Fibroblast of skin of right biceps (primary cell): Measurements from ENCODE around the gene C19orf33.
"Not testable (repeated sequence)": the region's sequence is repeated elsewhere in the genome, so short reads cannot be mapped to it uniquely, and the experiment has no call there.

Experiments
- DNase-seq: peaks from one replicate; pipeline ENCODE4 v3.0.0-alpha.2; 2013

C19orf33 gene

DNA sequence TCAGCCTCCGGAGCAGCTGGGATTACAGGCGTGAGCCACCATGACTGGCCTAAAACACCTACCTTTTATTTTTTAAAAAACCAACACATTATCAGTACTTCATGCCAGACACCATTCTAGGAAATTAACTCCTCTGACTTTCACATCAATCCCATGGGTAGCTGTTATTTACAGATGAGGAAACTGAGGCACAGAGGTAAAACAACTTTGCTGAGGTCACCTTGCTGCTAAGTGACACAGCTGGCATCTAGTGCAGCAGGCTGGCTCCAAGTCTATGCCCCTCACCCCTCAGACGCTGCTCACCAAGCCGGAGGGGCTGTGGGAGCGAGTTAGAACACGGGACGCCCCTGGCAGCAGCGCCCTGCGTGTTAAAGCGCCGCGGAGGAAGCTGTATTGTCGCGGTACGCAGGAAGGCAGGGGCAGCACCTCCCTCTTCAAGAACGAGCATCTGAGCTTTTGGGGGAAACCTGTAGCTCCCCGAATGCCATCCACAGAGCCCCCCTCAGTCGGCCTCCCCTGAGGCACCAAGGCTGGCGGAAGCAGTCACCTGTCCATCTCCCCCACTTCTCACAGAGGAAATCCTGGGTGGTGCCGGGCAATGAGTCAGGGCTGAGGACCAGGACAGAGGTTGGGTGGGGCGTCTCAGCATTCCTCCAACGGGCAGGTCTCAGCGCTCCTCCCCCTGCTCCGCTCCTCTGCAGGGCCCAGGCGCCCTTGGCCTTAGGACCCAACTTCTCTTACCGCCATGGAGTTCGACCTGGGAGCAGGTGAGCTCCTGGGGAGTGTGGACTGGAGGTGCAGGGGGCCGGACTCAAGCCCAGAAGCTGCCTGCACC lies at the start of gene C19orf33:
TSS of gene C19orf33 (plus strand) at position 735 of the 835 bp plus-strand sequence. CDS start at position 746, 11 bp downstream.
- peak; percentile 10 for DNase-seq

GRCh38 chr19:38255383-38256014 lies 48.6 kb upstream of the C19orf33 start:
- peak; percentile 17 for DNase-seq

DNA sequence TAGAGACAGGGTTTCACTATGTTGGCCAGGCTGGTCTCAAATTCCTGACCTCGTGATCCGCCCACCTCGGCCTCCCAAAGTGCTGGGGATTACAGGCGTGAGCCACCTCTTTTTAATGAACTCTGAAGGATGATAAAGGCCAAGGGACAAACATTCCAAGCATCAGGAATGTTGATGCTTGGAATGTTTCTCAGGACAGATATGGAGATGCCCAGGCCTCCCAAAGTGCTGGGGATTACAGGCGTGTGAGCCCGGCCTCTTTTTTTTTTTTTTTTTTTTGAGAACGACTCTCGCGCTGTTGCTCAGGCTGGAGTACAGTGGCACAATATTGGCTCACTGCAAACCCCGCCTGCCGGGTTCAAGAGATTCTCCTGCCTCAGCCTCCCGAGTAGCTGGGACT lies 42.1 kb upstream of the C19orf33 start:
- DNase-seq: not testable (repeated sequence)

DNA sequence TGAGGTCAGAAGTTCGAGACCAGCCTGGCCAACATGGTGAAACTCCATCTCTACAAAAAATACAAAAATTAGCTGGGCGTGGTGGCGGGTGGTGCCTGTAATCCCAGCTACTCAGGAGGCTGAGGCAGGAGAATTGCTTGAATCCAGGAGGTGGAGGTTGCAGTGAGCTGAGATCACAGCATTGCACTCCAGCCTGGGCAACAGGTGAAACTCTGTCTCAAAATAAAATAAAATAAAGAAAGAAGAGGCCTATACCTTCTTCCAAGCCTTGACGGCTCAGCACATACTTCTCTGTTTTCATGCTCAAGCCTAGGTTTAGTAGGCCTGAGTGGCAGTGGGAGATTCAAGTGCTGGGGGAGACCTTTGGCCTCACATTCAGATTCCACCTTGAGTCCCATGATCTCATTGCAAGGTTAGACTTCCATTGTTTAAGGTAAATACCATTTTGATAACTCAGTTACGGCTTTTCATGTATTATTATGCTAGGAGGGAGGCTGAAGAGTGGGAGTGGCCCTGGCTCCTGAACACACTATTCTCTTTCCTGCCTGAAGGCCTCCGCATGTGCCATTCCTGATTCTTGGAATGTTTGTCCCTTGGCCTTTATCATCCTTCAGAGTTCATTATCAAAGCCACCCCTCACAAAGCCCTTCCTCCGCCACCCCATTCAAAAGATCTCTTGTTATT lies 41.3 kb upstream of the C19orf33 start:
- no peak for DNase-seq

GRCh38 chr19:38263689-38264485 lies 40.2 kb upstream of the C19orf33 start:
- DNase-seq: peak; percentile 87

- DNase-seq: no peak
Measured at GRCh38 chr19:38264486-38265212, 39.4 kb upstream of the C19orf33 start, which contains the start of gene SPINT2. SPINT2 (plus strand) TSS chr19:38264573; CDS start chr19:38264893, 320 bp downstream.

GRCh38 chr19:38265213-38265861 lies 38.7 kb upstream of the C19orf33 start:
- no peak for DNase-seq

- DNase-seq: no peak
Measured at GRCh38 chr19:38265921-38266429, 38.1 kb upstream of the C19orf33 start.

GRCh38 chr19:38266981-38267597 lies 37.0 kb upstream of the C19orf33 start:
- peak; percentile 57 for DNase-seq

DNA sequence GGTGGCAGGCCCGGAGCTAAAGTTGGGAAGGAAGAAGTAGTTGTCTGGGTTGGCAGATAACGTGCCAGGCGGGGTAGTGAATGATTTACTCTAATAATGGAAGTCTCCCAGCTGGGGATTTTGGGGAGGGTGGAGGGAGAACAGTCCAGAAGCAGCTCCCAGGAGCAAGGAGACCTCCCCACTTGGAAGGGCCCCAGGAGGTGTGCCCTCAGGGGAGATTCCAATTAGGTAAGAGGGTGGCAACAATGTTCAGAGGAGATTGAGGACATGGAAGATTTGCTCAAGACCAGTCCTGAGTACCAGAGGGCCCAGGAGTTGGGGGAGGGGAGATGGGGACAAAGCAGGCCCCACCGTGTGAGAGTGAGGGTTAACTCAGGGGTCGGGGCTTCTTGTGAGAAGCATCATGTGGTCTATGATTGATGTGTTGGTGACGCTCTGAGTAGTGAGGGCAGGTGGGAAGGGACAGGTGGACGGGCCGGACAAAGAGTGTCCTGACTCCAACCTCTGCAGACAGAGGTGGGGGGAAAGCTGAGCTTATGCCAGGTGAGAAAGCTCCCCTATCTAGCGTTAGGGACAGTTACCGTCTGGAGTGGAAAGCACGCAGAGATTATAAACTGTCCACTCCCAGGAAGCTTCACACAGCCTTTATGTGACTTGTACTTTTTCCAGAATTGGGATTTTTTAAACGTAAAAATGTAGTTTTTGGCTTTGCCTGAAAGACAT lies 36.1 kb upstream of the C19orf33 start:
- no peak for DNase-seq

DNA sequence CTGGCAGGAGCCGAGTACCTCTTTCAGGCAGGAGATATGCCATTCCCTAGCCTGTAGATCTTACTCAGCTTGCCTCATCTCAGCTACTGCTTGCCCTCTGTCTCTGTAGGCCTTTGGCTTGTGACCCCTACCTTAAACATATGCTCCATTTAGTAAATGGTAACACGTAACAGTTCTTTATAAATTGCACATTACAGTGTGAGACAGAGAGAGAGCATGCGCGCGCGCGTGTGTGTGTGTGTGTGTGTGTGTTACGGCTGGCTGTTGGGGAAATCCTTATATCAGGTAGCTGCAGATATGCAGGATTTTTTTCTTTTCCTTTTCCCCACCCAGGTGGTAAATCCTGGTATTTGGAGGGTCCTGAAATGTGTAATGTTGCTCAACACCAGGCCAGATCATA lies 35.5 kb upstream of the C19orf33 start:
- DNase-seq: no peak

DNA sequence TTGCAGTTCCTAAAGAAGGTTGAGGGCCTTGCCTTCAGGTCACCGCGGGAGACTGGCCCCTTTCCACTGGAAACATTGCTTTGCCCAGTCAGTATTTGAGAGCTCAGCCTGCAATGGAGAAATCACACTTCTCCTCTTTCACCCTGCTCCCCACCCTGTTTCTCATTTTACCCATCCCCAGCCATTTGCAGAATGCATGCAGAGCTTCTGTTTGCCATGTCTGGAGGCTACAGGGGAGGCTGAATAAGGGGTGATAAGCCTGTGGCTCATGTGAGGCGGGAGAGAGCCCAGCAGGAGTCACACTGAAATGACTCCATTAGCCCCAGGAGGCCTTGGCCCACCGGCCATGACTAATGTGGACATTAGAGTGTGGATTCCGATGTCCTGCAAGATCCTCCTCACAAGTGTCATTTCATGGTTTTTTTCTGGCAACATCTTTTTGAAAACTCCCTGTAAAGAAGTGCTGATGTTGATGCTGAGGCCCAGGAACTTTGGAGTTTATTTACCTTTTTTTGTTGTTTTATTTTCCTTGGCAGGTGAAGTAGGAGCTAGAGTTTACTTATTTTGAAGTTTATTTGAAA lies 33.4 kb upstream of the C19orf33 start:
- DNase-seq: peak; percentile 37

GRCh38 chr19:38273499-38273898 lies 30.6 kb upstream of the C19orf33 start:
- no peak for DNase-seq

DNA sequence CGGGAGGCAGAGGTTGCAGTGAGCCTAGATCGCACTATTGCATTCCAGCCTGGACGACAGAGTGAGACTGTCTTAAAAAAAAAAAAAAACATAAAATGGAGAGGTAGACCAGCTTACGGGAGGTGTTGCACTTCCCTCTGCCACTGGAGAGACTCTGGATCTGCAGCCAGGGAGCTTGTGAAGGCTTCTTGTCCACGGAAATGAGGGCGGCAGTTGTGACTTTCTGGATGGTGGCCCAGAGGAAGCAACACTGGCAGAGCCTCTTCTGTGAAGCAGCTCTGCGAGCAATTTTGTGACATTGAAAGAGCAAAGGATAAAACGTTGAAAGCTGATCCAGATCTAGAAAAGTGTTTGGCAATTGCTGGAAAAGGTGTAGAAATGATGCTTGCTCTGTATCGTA lies 29.3 kb upstream of the C19orf33 start:
- no peak for DNase-seq

DNA sequence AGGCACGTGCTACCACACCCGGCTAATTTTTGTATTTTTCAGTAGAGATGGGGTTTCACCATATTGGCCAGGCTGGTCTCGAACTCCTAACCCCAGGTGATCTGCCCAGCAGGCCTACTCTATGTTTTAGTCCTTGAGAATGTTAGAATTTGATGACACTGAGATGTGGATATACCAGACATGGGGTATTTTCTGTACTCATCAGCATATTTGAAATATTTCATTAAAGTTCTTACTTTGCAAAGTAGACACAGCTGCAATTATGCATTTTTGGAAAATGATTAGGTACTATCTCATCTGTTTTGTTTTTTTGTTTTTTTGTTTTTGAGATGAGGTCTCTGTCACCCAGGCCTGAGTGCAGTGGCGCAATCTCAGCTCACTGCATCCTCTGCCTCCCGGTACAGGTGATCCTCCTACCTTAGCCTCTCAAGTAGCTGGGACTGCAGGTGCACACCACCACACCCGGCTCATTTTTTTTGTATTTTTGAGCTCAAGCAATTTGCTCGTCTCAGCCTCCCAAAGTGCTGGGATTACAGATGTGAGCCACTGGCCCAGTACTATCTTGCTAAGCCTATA lies 27.0 kb upstream of the C19orf33 start:
- no peak for DNase-seq

DNA sequence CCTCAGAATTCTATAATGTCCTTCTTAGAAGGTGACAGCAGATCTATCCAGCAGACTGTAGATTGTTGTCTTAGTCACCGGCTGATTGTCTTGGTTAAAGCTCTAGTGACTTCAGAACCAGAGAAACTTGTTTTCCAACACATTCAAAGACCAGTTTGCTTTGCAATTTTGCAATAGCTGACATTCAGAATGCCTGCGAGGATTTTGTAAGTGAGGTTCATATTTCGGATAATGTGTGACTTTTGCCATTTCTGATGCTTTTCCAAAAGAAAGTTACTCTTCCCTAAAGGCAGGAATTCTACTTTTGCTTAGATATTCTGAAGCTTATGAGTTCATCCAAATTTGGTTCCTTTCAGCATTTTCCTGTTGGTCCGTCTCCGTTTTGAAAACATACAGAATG lies 26.5 kb upstream of the C19orf33 start:
- DNase-seq: no peak

GRCh38 chr19:38277969-38278680 lies 25.9 kb upstream of the C19orf33 start:
- DNase-seq: peak; percentile 77

DNA sequence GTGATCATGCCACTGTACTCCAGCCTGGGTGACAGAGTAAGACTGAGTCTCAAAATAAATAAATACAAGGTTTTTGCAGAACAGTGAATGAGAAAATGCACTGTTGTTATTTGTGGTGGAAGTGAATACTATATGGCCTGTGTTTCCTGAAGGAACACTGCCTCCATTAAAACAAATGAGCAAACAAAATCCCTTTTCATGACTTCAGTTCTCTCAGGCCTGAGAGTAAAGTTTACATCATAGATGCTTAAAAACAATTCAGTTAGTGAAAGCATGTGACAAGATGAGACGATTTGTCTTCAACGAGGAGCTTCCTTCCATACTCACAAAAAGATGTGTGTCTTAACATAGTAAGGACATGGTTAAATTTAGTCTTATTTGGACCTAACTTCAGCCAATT lies 25.3 kb upstream of the C19orf33 start:
- no peak for DNase-seq
